Measurements from ENCODE around the gene ABCC2. TPM values are rescaled to one million over a fixed set of nuclear protein-coding genes. Genes with fewer than 3 reads are reported as not detected.

ABCC2 gene
- polyA plus RNA-seq, 2 donors, result 0.20 to 0.35 TPM

DNA sequence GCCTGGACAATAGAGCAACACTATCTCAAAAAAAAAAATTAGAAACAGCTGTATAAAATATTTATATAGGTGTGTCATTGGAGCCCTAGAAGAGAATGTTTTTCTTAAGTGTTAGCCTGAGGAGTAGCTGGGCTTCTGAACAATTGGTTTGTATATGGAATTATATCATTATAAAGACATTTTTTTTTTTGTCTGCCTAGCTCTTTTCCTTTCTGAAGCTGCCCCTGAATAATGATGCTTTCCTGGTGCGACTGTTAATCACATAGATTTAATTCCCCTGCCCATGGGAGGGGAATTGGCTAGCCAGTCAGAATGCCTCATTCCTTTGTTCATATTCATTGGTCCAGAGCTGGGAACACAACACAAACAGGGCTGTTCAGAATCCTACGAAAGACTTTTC is 13.9 kb upstream of the ABCC2 start:
- 46 to 63% methylated on average over 2 of the region's 2 CpGs for WGBS, 2 donors
- Histone ChIP-seq H3K4me1 (ENCODE audit: control insufficient read depth in 2 of 2, insufficient read depth in 2 of 2, low read length in 1 of 2) (no peaks in the 10 kb centered on the region), H3K36me3 (ENCODE audit: control insufficient read depth in 2 of 2, insufficient read depth in 2 of 2, low read length in 1 of 2) (no peaks in the 10 kb centered on the region), H3K27ac (ENCODE audit: low read depth in 2 of 2, low read length in 1 of 2) (no peak overlapping the region), H3K9me3 (ENCODE audit: control insufficient read depth in 2 of 2, insufficient read depth in 1 of 2, low read depth in 1 of 2, low read length in 1 of 2) (no peaks in the 10 kb centered on the region), H3K4me3 (ENCODE audit: low read depth in 1 of 2, low read length in 2 of 2) (no peak overlapping the region), H3K27me3 (ENCODE audit: control insufficient read depth in 1 of 2, insufficient read depth in 2 of 2, low read length in 2 of 2) (no peaks in the 10 kb centered on the region)

DNA sequence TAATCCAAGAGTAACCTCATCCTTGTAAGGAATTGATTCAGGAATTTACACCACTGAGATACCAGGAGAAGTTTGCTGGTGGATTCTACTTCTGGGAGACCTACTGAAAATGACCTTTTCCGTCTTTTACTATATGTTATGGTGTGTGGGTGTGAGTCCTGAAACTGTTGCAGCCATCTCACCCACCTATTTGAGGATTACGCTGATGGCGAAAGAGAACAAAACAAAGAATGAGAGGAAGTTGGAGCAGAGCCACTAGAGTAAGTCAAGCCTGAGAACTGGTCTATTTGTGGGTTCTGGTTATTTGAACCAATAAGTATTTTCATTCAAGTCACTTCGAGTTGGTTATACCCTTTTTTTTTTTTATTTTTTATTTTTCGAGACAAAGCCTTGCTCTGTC is 12.7 kb upstream of the ABCC2 start:
- WGBS, 2 donors, result 81 to 87% methylated on average over 5 of the region's 5 CpGs
- H3K36me3 ChIP-seq (ENCODE audit: control insufficient read depth in 2 of 2, insufficient read depth in 2 of 2, low read length in 1 of 2), result no peaks in the 10 kb centered on the region
- no peaks in the 10 kb centered on the region for H3K27me3 ChIP-seq (ENCODE audit: control insufficient read depth in 1 of 2, insufficient read depth in 2 of 2, low read length in 2 of 2)
- no peak overlapping the region for H3K4me3 ChIP-seq (ENCODE audit: low read depth in 1 of 2, low read length in 2 of 2)
- H3K27ac ChIP-seq (ENCODE audit: low read depth in 2 of 2, low read length in 1 of 2), result no peak overlapping the region
- no peaks in the 10 kb centered on the region for H3K4me1 ChIP-seq (ENCODE audit: control insufficient read depth in 2 of 2, insufficient read depth in 2 of 2, low read length in 1 of 2)
- H3K9me3 ChIP-seq (ENCODE audit: control insufficient read depth in 2 of 2, insufficient read depth in 1 of 2, low read depth in 1 of 2, low read length in 1 of 2), result no peaks in the 10 kb centered on the region

DNA sequence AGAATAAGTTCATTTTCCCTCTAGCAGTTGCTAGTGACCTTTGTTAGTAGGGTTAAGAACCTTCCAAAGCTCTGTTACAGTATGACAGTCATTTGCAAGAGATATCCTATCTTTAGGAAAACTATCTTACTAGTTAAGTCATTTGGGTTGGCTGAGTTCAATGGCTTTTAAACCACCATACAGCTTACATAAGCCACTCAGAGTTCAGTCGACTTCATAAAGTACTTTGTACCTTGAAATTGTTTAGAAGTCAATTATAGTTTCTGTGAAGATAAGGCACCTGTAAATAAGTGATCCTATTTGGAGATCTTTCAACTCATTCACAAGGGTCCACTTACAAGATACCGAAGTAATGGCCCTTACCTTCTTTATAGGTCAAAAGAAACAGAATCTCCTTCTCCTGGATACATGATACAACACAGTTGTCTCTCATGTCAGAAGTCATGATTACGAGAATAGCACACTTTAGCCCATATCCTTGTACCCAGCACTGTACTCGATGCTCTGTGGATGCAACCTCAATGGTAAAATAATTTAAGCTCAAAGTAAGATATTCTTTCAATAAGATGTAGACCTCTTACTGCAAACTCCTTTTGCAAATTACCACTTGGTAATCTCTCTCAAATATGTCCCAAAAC is 11.9 kb upstream of the ABCC2 start:
- WGBS, 2 donors, result 86 to 88% methylated on average over 4 of the region's 4 CpGs
- Histone ChIP-seq H3K4me1 (ENCODE audit: control insufficient read depth in 2 of 2, insufficient read depth in 2 of 2, low read length in 1 of 2) (no peaks in the 10 kb centered on the region), H3K4me3 (ENCODE audit: low read depth in 1 of 2, low read length in 2 of 2) (no peak overlapping the region), H3K27ac (ENCODE audit: low read depth in 2 of 2, low read length in 1 of 2) (no peak overlapping the region), H3K36me3 (ENCODE audit: control insufficient read depth in 2 of 2, insufficient read depth in 2 of 2, low read length in 1 of 2) (no peaks in the 10 kb centered on the region), H3K27me3 (ENCODE audit: control insufficient read depth in 1 of 2, insufficient read depth in 2 of 2, low read length in 2 of 2) (no peaks in the 10 kb centered on the region), H3K9me3 (ENCODE audit: control insufficient read depth in 2 of 2, insufficient read depth in 1 of 2, low read depth in 1 of 2, low read length in 1 of 2) (no peaks in the 10 kb centered on the region)

DNA sequence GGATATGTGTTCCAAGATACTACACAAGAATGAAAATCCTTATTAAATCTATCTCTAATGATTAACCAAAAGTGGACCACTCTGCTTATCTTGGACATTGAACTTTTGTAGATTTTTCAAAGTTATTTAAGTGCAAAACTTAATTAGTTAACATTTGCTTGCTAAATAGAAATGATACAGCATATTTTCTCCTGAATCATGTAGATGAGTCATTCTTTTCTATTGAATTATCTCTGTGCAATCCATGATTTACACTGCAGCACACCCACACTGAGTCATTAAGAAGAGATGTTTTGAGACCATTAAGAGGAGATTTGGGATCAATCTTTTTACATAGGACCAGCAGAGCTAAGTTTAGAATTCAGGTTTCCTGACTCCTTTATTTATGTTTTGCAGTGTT is 6.6 kb upstream of the ABCC2 start:
- Histone ChIP-seq H3K36me3 (ENCODE audit: control insufficient read depth in 2 of 2, insufficient read depth in 2 of 2, low read length in 1 of 2) (no peaks in the 10 kb centered on the region), H3K27ac (ENCODE audit: low read depth in 2 of 2, low read length in 1 of 2) (no peak overlapping the region), H3K27me3 (ENCODE audit: control insufficient read depth in 1 of 2, insufficient read depth in 2 of 2, low read length in 2 of 2) (no peaks in the 10 kb centered on the region), H3K4me1 (ENCODE audit: control insufficient read depth in 2 of 2, insufficient read depth in 2 of 2, low read length in 1 of 2) (no peaks in the 10 kb centered on the region), H3K9me3 (ENCODE audit: control insufficient read depth in 2 of 2, insufficient read depth in 1 of 2, low read depth in 1 of 2, low read length in 1 of 2) (no peaks in the 10 kb centered on the region), H3K4me3 (ENCODE audit: low read depth in 1 of 2, low read length in 2 of 2) (no peak overlapping the region)

DNA sequence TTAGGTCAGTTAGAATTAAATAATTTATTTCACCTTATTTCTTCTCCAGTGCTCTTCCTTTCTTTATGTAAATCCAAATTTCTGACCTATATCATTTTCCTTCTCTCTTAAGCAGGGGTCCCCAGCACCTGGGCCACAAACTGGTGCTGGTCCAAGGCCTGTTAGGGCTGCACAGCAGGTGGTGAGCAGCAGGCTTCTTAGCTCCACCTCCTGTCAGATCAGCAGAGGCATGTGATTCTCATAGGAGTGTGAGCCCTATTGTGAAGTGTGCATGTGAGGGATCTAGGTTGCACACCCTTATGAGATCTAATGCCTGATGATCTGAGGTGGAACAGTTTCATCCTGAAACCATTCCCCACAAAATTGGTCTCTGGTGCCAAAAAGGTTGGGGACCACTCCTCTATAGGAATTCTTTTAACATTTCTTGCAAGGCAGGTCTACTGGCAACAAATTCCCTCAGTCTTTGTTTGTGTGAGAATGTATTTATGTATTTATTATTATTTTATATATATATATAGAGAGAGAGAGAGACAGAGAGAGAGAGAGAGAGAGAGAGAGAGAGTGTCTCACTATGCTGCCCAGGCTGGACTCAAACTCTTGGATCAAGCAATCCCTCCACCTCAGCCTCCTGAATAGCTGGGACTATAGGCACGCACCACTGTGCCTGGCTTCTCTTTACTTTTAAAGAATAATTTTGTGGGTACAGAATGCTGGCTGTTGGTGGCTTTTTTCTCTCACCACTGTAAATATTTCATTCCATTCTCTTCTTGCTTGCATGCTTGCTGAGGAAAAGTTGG is 4.3 kb upstream of the ABCC2 start:
- Histone ChIP-seq H3K27me3 (ENCODE audit: control insufficient read depth in 1 of 2, insufficient read depth in 2 of 2, low read length in 2 of 2) (no peaks in the 10 kb centered on the region), H3K9me3 (ENCODE audit: control insufficient read depth in 2 of 2, insufficient read depth in 1 of 2, low read depth in 1 of 2, low read length in 1 of 2) (no peaks in the 10 kb centered on the region), H3K27ac (ENCODE audit: low read depth in 2 of 2, low read length in 1 of 2) (no peak overlapping the region), H3K4me1 (ENCODE audit: control insufficient read depth in 2 of 2, insufficient read depth in 2 of 2, low read length in 1 of 2) (no peaks in the 10 kb centered on the region), H3K36me3 (ENCODE audit: control insufficient read depth in 2 of 2, insufficient read depth in 2 of 2, low read length in 1 of 2) (no peaks in the 10 kb centered on the region), H3K4me3 (ENCODE audit: low read depth in 1 of 2, low read length in 2 of 2) (no peak overlapping the region)
- WGBS, 2 donors, result 87 to 96% methylated on average over 1 of the region's 1 CpG

DNA sequence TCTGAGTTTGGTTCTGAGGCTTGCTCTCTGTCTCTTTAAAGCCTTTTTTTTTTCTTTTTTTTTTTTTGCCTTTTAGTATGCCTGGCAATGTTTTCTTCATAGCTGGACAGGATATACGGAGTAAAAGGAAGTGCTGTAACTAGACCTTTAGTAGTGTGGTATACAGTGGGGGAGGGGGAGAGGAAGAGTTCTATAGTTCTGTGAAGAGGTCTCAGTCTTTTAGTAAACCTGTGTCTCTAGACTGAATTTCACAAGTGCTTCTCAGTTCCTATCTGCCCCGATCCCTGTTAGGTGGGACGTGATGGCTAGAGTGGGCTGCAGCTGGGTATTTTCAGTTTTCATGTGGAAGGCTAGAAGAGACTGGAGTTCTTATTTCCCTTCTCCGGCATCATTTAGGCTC is 3.1 kb upstream of the ABCC2 start:
- no peaks in the 10 kb centered on the region for H3K27me3 ChIP-seq (ENCODE audit: control insufficient read depth in 1 of 2, insufficient read depth in 2 of 2, low read length in 2 of 2)
- H3K4me1 ChIP-seq (ENCODE audit: control insufficient read depth in 2 of 2, insufficient read depth in 2 of 2, low read length in 1 of 2), result no peaks in the 10 kb centered on the region
- H3K9me3 ChIP-seq (ENCODE audit: control insufficient read depth in 2 of 2, insufficient read depth in 1 of 2, low read depth in 1 of 2, low read length in 1 of 2), result no peaks in the 10 kb centered on the region
- WGBS, 2 donors, result 35 to 36% methylated on average over 4 of the region's 4 CpGs
- peak overlapping the region; percentile 68 to 77 for H3K27ac ChIP-seq (ENCODE audit: low read depth in 2 of 2, low read length in 1 of 2)
- no peak overlapping the region for H3K4me3 ChIP-seq (ENCODE audit: low read depth in 1 of 2, low read length in 2 of 2)
- no peaks in the 10 kb centered on the region for H3K36me3 ChIP-seq (ENCODE audit: control insufficient read depth in 2 of 2, insufficient read depth in 2 of 2, low read length in 1 of 2)

DNA sequence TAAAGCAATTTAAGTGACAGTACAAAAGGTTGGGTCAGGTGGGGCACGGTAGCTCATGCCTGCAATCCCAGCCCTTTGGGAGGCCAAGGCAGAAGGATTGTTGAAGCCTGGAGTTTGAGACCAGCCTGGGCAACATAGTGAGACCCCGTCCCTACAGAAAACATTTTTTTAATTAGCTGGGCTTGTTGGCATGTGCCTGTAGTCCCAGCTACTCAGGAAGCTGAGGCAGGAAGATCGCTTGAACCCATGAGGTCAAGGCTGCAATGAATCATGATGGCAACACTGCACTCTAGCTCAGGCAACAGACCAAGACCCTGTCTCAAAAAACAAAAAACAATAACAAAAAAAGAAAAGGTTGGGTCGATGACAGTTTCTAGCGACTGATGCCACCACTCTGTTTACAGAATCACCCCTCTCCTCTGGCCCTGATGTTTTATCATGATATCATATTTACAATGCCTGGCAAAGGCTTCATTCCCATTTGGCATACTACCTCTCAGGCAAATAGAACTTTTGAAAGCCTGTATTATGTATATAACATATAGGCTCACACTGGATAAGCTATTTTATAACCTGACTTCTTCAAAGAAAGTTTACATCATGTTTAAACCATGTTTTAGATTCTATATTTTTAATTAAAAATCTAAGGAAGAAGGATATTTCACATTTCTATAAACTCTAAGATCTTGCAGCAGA is 558 bp upstream of the ABCC2 start:
- H3K4me1 ChIP-seq (ENCODE audit: control insufficient read depth in 2 of 2, insufficient read depth in 2 of 2, low read length in 1 of 2), result no peaks in the 10 kb centered on the region
- 85 to 92% methylated on average over 5 of the region's 5 CpGs for WGBS, 2 donors
- H3K27ac ChIP-seq (ENCODE audit: low read depth in 2 of 2, low read length in 1 of 2), result no peak overlapping the region
- no peaks in the 10 kb centered on the region for H3K36me3 ChIP-seq (ENCODE audit: control insufficient read depth in 2 of 2, insufficient read depth in 2 of 2, low read length in 1 of 2)
- no peak overlapping the region for H3K4me3 ChIP-seq (ENCODE audit: low read depth in 1 of 2, low read length in 2 of 2)
- H3K9me3 ChIP-seq (ENCODE audit: control insufficient read depth in 2 of 2, insufficient read depth in 1 of 2, low read depth in 1 of 2, low read length in 1 of 2), result no peaks in the 10 kb centered on the region
- H3K27me3 ChIP-seq (ENCODE audit: control insufficient read depth in 1 of 2, insufficient read depth in 2 of 2, low read length in 2 of 2), result no peaks in the 10 kb centered on the region

DNA sequence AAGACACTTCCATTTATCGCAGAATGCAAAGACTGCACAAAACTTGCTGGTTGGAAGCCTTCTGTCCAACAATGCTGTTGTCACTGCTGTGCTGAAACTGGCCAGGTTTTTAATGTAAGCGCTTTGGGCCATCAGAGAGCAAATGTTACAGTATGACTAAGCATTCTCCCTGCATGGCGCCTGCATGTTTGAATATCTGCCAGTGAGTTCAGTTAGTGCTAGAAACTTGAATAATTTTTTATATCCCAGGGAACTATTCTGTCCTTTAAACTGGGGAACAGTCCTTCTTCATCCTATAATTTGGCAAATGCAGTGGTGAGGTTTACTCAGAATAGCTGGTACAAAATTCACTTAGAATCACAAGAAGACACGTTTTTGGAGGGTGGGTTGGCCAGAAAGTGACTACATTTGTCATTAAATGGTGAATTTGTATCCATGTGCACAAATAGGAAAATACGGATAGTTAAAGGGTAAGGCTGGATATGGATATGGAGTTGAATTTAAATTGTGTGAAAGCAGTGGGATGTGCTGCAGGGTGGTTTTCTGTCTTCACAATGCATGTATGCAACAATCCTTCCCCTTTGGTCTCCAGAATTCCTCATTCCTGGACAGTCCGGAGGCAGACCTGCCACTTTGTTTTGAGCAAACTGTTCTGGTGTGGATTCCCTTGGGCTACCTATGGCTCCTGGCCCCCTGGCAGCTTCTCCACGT is 1.7 kb downstream of the ABCC2 start:
- Histone ChIP-seq H3K27me3 (ENCODE audit: control insufficient read depth in 1 of 2, insufficient read depth in 2 of 2, low read length in 2 of 2) (no peaks in the 10 kb centered on the region), H3K27ac (ENCODE audit: low read depth in 2 of 2, low read length in 1 of 2) (no peak overlapping the region), H3K4me1 (ENCODE audit: control insufficient read depth in 2 of 2, insufficient read depth in 2 of 2, low read length in 1 of 2) (no peaks in the 10 kb centered on the region), H3K36me3 (ENCODE audit: control insufficient read depth in 2 of 2, insufficient read depth in 2 of 2, low read length in 1 of 2) (no peaks in the 10 kb centered on the region), H3K4me3 (ENCODE audit: low read depth in 1 of 2, low read length in 2 of 2) (no peak overlapping the region), H3K9me3 (ENCODE audit: control insufficient read depth in 2 of 2, insufficient read depth in 1 of 2, low read depth in 1 of 2, low read length in 1 of 2) (no peaks in the 10 kb centered on the region)
- WGBS, 2 donors, result 66 to 69% methylated on average over 7 of the region's 7 CpGs

DNA sequence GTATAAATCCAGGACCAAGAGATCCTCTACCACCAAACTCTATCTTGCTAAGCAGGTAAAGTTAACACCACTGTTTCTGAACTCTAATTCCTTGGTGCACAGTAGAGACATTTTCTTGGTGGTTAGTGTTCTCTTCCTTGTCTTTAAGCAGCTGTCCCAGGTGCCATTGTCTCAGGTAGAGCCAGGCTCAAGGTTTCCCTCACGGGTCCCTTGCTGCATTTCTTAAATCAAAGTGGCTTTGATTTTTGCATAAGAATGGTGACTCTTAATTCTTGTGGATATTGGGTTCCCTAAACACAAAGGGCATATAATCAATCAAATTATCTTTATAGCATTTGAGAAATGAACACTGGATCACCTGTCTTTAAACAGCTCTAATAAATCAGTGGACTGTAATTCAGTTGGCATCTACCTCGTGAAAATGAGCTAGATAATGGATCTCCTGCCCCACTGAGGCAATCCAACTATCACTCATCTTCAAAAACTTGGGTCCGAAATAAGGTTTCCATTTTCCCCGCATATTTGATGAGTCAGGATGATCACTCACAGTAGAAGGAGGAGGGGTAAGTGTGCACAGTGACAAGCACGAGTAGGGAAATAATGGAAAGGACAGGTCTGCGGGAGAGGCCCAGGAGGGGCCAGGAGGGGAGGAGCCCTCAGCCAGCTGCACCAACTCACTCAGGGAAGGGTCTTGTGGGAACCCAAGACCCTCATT is 2.4 kb downstream of the ABCC2 start:
- Histone ChIP-seq H3K4me3 (ENCODE audit: low read depth in 1 of 2, low read length in 2 of 2) (no peak overlapping the region), H3K4me1 (ENCODE audit: control insufficient read depth in 2 of 2, insufficient read depth in 2 of 2, low read length in 1 of 2) (no peaks in the 10 kb centered on the region), H3K27me3 (ENCODE audit: control insufficient read depth in 1 of 2, insufficient read depth in 2 of 2, low read length in 2 of 2) (no peaks in the 10 kb centered on the region), H3K9me3 (ENCODE audit: control insufficient read depth in 2 of 2, insufficient read depth in 1 of 2, low read depth in 1 of 2, low read length in 1 of 2) (no peaks in the 10 kb centered on the region), H3K27ac (ENCODE audit: low read depth in 2 of 2, low read length in 1 of 2) (no peak overlapping the region), H3K36me3 (ENCODE audit: control insufficient read depth in 2 of 2, insufficient read depth in 2 of 2, low read length in 1 of 2) (no peaks in the 10 kb centered on the region)
- 77 to 83% methylated on average over 6 of the region's 6 CpGs for WGBS, 2 donors
